GM12891 (cell line): ENCODE results near the gene SLC35G1.

ENCODE experiments used
- DNase-seq: peaks from one replicate; pipeline ENCODE4 v3.0.0; 2011; ENCODE audit warnings: low spot score; ENCODE audit not compliant: insufficient read length
- FAIRE-seq: peaks from 2 replicates; lab custom pipeline; 2011; peaks lifted over from hg19 to GRCh38; lab: Jason Lieb, UNC
- PAX5 ChIP-seq: IDR thresholded peaks from 2 replicates; pipeline ENCODE4 v1.6.1; 2011; ENCODE audit warnings: low read length, moderate library complexity, mild to moderate bottlenecking; ENCODE audit not compliant: insufficient read depth, severe bottlenecking
- POLR2A ChIP-seq: IDR thresholded peaks from 2 replicates; pipeline ENCODE4 v1.6.1; 2011; ENCODE audit warnings: low read depth, low read length, control low read depth
- POLR2AphosphoS5 ChIP-seq: IDR thresholded peaks from 2 replicates; pipeline ENCODE4 v1.6.1; 2011; ENCODE audit warnings: low read depth, low read length, control low read depth
- POU2F2 ChIP-seq: IDR thresholded peaks from 2 replicates; pipeline ENCODE4 v1.6.1; 2011; ENCODE audit warnings: low read depth, mild to moderate bottlenecking, control low read depth, low read length, moderate library complexity
- SPI1 ChIP-seq: IDR thresholded peaks from 2 replicates; pipeline ENCODE4 v1.6.1; 2011; ENCODE audit warnings: low read depth, low read length, control low read depth
- TAF1 ChIP-seq: IDR thresholded peaks from 2 replicates; pipeline ENCODE4 v1.6.1; 2011; ENCODE audit warnings: low read depth, low read length, control low read depth

Gene SLC35G1

GRCh38 chr10:93945819-93946218 lies 52.0 kb downstream of the SLC35G1 start:
- DNase-seq (no peak), FAIRE-seq (no peak)
- TF ChIP-seq PAX5 = no peak
- no peak for TF ChIP-seq TAF1

GRCh38 chr10:93947055-93947454 lies 53.3 kb downstream of the SLC35G1 start:
- DNase-seq (no peak), FAIRE-seq (no peak)
- TF ChIP-seq PAX5 (no peak), POU2F2 (no peak), SPI1 (no peak), POLR2A (no peak), POLR2AphosphoS5 (no peak), TAF1 (no peak)

GRCh38 chr10:93947524-93947923 lies 53.7 kb downstream of the SLC35G1 start:
- TF ChIP-seq POLR2A (no peak), PAX5 (no peak), TAF1 (no peak), SPI1 (no peak), POLR2AphosphoS5 (no peak), POU2F2 (no peak)
- DNase-seq (no peak), FAIRE-seq (no peak)

- no peak for FAIRE-seq
- no peak for DNase-seq
- no peak for TF ChIP-seq TAF1
- TF ChIP-seq PAX5 = no peak
- no peak for TF ChIP-seq POLR2AphosphoS5
- no peak for TF ChIP-seq POU2F2
- no peak for TF ChIP-seq POLR2A
- TF ChIP-seq SPI1 = no peak
Observed at GRCh38 chr10:93951905-93952304, 58.1 kb downstream of the SLC35G1 start.
